GM12873 (cell line): ENCODE results near the gene VPS25.

Experiments used
- TF ChIP-seq, protein P1 (sequence below): IDR thresholded peaks from 2 replicates; pipeline ENCODE4 v1.5.1; 2012; ENCODE audit warnings: low read depth, mild to moderate bottlenecking, moderate library complexity, low read length, control low read depth; ENCODE audit not compliant: insufficient read depth; ENCODE audit errors: missing control alignments

Gene VPS25

GRCh38 chr17:42792545-42792944 lies 19.3 kb downstream of the VPS25 start:
- TF ChIP-seq, protein P1, sequence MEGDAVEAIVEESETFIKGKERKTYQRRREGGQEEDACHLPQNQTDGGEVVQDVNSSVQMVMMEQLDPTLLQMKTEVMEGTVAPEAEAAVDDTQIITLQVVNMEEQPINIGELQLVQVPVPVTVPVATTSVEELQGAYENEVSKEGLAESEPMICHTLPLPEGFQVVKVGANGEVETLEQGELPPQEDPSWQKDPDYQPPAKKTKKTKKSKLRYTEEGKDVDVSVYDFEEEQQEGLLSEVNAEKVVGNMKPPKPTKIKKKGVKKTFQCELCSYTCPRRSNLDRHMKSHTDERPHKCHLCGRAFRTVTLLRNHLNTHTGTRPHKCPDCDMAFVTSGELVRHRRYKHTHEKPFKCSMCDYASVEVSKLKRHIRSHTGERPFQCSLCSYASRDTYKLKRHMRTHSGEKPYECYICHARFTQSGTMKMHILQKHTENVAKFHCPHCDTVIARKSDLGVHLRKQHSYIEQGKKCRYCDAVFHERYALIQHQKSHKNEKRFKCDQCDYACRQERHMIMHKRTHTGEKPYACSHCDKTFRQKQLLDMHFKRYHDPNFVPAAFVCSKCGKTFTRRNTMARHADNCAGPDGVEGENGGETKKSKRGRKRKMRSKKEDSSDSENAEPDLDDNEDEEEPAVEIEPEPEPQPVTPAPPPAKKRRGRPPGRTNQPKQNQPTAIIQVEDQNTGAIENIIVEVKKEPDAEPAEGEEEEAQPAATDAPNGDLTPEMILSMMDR: no peak

GRCh38 chr17:42795061-42795460 lies 21.8 kb downstream of the VPS25 start:
- TF ChIP-seq, protein P1: no peak

DNA sequence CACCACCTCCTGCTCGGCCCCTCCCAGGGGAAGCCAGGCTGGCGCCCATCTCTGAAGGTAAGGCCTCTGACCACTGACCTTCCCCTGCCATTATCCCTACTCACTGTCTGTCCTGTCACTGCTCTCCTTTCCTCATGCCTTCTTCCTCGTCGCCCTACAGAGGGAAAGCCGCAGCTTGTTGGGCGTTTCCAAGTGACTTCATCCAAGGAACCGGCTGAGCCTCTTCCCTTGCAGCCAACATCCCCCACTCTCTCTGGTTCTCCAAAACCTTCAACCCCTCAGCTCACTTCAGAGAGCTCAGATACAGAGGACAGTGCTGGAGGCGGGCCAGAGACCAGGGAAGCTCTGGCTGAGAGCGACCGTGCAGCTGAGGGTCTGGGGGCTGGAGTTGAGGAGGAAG lies 22.2 kb downstream of the VPS25 start:
- TF ChIP-seq, protein P1: no peak

DNA sequence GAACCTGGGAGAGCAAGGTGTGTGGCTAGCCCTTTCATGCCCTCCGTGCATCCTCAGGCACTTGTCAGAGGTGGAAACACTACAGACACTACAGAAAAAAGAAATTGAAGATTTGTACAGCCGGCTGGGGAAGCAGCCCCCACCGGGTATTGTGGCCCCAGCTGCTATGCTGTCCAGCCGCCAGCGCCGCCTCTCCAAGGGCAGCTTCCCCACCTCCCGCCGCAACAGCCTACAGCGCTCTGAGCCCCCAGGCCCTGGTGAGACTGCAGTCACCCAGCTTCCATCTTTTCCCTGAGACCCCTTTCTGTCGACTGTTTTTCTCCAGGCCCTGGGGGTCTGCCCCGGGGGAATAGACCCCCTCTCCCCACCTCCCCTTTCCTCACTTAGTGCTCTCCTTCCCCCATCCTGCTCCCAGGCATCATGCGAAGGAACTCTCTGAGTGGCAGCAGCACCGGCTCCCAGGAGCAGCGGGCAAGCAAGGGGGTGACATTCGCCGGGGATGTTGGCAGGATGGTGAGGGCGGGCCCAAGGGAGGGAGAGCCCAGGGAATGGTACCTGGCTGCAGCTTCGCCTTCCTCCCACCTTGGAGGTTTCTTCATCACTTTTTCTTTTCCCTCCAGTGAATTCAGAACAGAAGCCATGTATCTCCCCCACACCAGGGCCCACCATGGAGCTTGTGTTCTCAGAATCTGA lies 23.0 kb downstream of the VPS25 start:
- TF ChIP-seq, protein P1: no peak

DNA sequence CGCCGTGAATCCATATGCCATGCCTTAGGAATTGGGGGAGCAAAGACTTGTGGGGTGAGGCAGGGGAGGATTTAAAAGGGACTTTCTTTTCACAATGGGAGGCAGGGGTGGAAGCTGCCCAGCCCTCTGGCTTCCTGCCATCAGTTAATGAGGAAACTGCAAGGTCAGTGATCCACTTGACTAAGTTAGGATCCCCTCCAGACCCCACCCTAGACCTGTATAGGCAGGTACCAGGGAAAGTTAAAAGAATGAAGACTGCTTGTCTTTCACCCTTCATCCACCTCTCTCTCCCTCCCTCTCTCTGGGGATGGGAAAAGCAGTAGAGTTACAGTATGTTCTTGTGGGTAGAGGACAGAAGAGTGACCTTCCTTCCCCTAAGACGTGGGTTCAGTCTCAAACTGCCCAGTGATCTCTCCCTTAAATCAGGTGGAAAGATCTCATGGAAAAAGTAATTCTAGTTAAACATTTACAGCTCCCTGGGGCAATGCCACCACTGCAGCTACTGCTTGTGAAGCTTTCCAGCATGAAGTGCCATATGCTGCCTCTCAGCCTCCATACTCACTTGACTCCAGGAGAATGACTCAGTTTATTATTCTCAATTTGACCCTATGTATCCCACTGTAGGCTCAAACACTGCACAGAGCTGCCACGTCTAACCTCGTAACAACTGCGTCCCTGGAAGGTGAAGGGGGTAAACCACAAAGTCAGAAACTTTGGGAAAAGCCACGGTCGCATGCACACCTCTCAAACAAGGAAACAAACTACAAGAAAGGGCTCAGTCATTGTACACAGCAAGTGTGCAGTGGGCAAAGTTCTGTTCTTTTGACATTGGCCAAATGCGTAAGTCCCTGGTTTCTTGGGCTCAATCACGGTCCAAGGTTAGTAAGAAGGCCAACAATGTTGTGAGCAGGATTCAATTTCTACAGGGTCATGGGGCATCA lies 24.1 kb downstream of the VPS25 start:
- TF ChIP-seq, protein P1: no peak

DNA sequence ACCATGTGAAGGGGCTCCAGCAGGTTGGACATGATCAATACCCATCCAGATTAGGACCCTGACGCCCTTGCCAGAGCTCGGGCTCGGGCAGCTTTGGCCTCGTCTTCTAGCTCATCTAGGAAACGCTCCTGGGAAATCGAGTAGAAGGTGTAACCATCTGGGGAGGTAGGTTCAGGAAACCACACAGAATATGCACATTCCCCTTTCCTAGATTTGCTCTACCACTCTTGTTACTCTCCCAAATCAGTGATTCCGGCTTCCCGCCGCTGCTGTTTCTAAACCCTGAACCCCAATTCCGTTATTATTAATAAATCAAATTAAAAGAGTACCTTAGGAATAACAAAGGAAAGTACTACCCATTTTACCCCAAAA lies 24.7 kb downstream of the VPS25 start:
- TF ChIP-seq, protein P1: no peak
